Left lung (tissue), 10 donors: Measurements from ENCODE around the gene STOML1. TPM values are rescaled to one million over a fixed set of nuclear protein-coding genes. Genes with fewer than 3 reads are reported as not detected.

Source experiments
- ATAC-seq: fragments of 200-7000 bp; cut with Tn5 transposase; one replicate; pipeline ENCODE4 v1.9.1; 2020; ENCODE audit warnings: moderate library complexity
- DNase-seq, 4 donors: peaks; one replicate each; pipeline ENCODE4 v3.0.0-alpha.2; 2013 to 2020
- H3K27ac ChIP-seq, 2 donors: fragments of 200-600 bp; sonication (generic) in 1 of 2; one replicate each; pipeline versions ENCODE4 v1.5.0 to v1.8.0; 2020 to 2021
- H3K27me3 ChIP-seq, 2 donors: fragments of 200-600 bp; sonication (generic) in 1 of 2; one replicate each; pipeline versions ENCODE4 v1.5.0 to v1.8.0; 2020 to 2021
- H3K36me3 ChIP-seq, 2 donors: fragments of 200-600 bp; sonication (generic) in 1 of 2; one replicate each; pipeline versions ENCODE4 v1.5.0 to v1.8.0; 2020 to 2021
- H3K4me1 ChIP-seq, 2 donors: fragments of 200-600 bp; one replicate each; pipeline ENCODE4 v1.8.0; 2021
- H3K4me3 ChIP-seq, 2 donors: fragments of 200-600 bp; sonication (generic) in 1 of 2; one replicate each; pipeline versions ENCODE4 v1.5.0 to v1.8.0; 2020 to 2021; ENCODE audit warnings: mild to moderate bottlenecking in 1 of 2
- H3K9me3 ChIP-seq, 2 donors: fragments of 200-600 bp; sonication (generic) in 1 of 2; one replicate each; pipeline versions ENCODE4 v1.5.0 to v1.8.0; 2020 to 2021
- intact Hi-C, 2 donors: fragments of 100-400 bp; cut with DNase I; formaldehyde crosslinking; loops; one replicate each; pipeline versions ENCODE4 v1.11.2 to v1.14.2; 2022
- polyA plus RNA-seq, 6 donors: library from polyadenylated mRNA; unstranded; fragments of 120-200 nt; gene quantifications; one replicate each; pipeline ENCODE4 v1.2.1, GENCODE V29; 2013; ENCODE audit not compliant: insufficient read length in 6 of 6
- total RNA-seq, 2 donors: library from RNA; stranded (reverse); fragmentation: NEBNext Ultra II Directional; extraction: Animal tissue kit (Norgen Biotek cat#: 25700); gene quantifications; one replicate each; pipeline ENCODE4 v1.2.1, GENCODE V29; 2021
- TF ChIP-seq, protein P1 (sequence below), 2 donors: fragments of 200-600 bp; sonication (generic) in 1 of 2; IDR thresholded peaks; one replicate each; pipeline versions ENCODE4 v1.5.0 to v1.8.0; 2021; ENCODE audit warnings: antibody characterized with exemption in 2 of 2
- donor health status: DM: no; HTN: yes; CAD: no.
- donor health status: DM: no; HTN: no; CAD: no.

Gene STOML1
- total and polyA plus RNA-seq, 8 donors = 10.9 to 29.3 (median 13.7) TPM

DNA sequence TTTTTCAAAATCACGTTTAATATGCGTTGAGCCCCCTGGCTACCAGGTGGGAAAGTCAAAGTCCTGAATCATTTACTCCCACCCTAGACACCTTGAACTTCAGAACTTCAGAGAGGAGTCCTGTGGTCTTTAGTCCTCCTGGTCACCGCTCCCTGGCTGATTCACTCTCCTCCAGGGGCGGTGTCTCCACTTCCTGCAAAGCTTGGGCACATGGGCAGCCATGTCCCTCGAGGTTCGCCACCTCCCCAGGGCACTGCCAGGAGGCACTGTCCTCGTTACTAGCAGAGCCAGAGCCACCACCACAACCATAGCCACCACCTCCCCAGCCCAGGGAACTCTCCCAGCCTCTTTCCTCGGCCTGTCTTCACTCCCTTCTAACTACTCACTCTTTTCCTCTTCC, 34.8 kb downstream of the STOML1 start:
- Histone ChIP-seq H3K27ac (no peak overlapping the region), H3K4me3 (no peak overlapping the region), H3K4me1 (peaks cover 0 to 5% of the 10 kb centered on the region in 2 donors), H3K9me3 (no peaks in the 10 kb centered on the region), H3K36me3 (no peaks in the 10 kb centered on the region), H3K27me3 (no peaks in the 10 kb centered on the region)
- TF ChIP-seq, protein P1, sequence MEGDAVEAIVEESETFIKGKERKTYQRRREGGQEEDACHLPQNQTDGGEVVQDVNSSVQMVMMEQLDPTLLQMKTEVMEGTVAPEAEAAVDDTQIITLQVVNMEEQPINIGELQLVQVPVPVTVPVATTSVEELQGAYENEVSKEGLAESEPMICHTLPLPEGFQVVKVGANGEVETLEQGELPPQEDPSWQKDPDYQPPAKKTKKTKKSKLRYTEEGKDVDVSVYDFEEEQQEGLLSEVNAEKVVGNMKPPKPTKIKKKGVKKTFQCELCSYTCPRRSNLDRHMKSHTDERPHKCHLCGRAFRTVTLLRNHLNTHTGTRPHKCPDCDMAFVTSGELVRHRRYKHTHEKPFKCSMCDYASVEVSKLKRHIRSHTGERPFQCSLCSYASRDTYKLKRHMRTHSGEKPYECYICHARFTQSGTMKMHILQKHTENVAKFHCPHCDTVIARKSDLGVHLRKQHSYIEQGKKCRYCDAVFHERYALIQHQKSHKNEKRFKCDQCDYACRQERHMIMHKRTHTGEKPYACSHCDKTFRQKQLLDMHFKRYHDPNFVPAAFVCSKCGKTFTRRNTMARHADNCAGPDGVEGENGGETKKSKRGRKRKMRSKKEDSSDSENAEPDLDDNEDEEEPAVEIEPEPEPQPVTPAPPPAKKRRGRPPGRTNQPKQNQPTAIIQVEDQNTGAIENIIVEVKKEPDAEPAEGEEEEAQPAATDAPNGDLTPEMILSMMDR (IDR thresholded peaks at IDR 0.05) = no peak
- no peak for ATAC-seq
- intact Hi-C loops = no loop called here
- DNase-seq = no peak

DNA sequence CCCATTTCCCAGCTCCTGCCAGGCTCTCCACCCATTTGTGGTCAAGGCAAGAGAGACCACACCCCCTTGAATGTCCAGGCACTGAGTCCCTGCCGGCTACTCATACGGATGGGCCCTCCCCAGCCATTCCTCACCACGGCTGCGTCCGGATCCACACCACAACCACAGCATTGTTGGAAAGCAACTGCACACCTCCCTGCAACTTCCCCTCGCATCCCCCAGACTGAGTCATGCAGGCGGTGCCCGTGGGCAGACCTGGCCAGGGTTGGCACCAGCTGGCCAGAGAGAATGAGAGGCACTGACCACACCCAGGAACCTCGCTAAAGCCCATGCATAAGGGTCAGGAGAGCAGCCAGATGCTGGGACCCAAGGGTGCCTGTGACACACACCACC, 35.4 kb downstream of the STOML1 start:
- intact Hi-C loops = no loop called here
- ATAC-seq = peak; percentile 64
- H3K27ac ChIP-seq = no peak overlapping the region
- H3K4me1 ChIP-seq = peaks cover 3 to 10% of the 10 kb centered on the region in 2 donors
- no peak overlapping the region for H3K4me3 ChIP-seq
- H3K9me3 ChIP-seq = no peaks in the 10 kb centered on the region
- TF ChIP-seq, protein P1 (IDR thresholded peaks at IDR 0.05) = no peak
- no peaks in the 10 kb centered on the region for H3K36me3 ChIP-seq
- peak in 1 of 4 donors; percentile 61 for DNase-seq
- no peaks in the 10 kb centered on the region for H3K27me3 ChIP-seq

DNA sequence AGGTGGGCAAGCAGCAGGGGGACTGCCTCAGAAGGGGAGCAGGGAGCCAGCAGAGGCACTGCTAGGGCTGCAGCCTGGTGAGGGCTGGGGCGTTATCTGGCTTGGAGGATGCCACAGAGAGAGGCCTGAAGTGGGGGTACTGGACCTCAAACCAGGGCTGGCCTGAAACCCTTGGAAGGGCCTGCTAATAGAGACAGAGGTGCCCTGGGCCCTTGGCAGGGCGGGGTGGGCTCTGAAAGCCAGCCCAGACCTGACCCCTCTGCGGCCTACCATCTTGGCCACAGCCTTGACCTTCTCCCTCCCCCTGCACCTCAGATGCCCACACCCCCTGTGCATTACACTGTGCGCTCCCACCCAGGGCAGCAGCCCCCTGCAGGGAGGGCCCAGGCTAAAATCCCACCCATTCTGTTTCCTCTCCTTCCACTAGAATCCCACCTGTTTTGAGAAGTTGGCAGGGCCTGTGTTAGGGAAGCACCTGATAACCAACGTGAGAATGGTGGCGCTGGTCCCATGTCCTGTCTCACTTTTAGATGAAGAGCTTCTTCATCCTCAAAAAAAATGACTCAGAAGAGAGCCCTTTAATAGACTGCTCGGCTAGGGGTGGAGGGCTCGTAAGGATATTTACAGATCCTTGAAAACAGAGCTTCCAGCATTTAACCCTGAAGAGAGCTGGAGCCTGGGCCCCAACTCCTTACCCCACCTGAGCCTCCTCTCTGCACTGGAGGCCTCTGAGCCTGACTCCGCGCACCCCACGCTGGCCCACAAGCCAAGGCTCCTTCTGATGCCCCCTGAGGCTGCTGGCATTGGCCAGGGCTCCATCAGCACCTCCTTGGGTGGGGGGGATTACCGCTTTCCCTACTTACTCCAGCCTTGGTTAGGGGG, 36.0 kb downstream of the STOML1 start:
- no peak for ATAC-seq
- intact Hi-C loops = no loop called here

DNA sequence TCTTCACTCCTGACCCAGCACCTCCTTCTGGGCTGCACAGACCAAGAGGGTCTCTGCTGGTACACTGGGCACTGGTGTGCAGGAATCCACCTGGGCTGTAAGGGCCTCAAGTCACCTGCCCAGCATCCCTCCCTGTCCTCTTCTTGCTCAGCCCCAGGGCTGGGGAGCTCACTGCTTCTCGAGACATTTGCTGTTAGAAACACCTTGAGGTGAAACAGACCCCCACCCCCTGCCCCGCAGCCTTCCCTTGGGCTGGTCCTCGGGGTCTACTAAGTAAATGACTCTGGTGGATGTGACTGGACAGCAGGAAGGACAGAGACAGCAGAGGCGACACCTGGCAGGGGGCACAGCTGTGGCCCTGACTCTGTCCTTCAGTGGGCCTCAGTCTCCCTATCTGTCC, 36.8 kb downstream of the STOML1 start:
- Histone ChIP-seq H3K4me3 (no peak overlapping the region), H3K36me3 (no peaks in the 10 kb centered on the region), H3K4me1 (peaks cover 15 to 19% of the 10 kb centered on the region in 2 donors), H3K27me3 (no peaks in the 10 kb centered on the region), H3K9me3 (no peaks in the 10 kb centered on the region), H3K27ac (no peak overlapping the region)
- intact Hi-C loops = no loop called here
- ATAC-seq = no peak
- DNase-seq = no peak
- TF ChIP-seq, protein P1 (IDR thresholded peaks at IDR 0.05) = no peak

More for the DNA sequence above, 36.0 kb downstream of the STOML1 start:
- peaks cover 9 to 14% of the 10 kb centered on the region in 2 donors for H3K4me1 ChIP-seq
- H3K36me3 ChIP-seq = no peaks in the 10 kb centered on the region
- DNase-seq = no peak
- no peak overlapping the region for H3K4me3 ChIP-seq
- no peaks in the 10 kb centered on the region for H3K27me3 ChIP-seq
- TF ChIP-seq, protein P1 (IDR thresholded peaks at IDR 0.05) = no peak
- no peak overlapping the region for H3K27ac ChIP-seq
- no peaks in the 10 kb centered on the region for H3K9me3 ChIP-seq
